AG09319 (cell line): ENCODE data around the gene TAF3.

ENCODE experiments used
- DNase-seq: peaks from one replicate; pipeline ENCODE4 v3.0.0-alpha.2; 2010; ENCODE audit warnings: low read depth; ENCODE audit errors: extremely low read depth
- TF ChIP-seq, protein P1 (sequence below): IDR thresholded peaks from 2 replicates; pipeline ENCODE4 v1.5.1; 2011; ENCODE audit warnings: low read depth, mild to moderate bottlenecking, inconsistent platforms, low read length, moderate library complexity

The TAF3 gene

DNA sequence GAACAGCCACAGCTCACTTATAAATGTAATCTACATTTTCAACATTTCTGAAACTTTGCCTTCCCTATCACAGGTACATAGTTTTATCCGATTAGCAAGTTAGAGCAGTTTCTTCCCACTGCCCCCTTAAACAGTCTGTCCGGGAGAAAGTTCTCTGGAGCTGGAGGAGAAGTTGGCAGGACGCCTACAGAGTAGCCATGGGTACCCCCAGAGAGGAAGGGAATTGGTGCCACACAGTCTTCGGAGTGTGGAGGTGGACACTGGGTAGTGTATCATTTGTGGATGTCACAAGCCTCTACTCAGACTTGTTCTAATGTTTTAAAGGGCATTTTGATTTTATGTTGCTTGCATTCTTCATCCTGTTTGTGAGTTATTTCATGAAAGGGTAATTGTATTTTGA lies 39.0 kb downstream of the TAF3 start:
- DNase-seq, result no peak
- TF ChIP-seq, protein P1, sequence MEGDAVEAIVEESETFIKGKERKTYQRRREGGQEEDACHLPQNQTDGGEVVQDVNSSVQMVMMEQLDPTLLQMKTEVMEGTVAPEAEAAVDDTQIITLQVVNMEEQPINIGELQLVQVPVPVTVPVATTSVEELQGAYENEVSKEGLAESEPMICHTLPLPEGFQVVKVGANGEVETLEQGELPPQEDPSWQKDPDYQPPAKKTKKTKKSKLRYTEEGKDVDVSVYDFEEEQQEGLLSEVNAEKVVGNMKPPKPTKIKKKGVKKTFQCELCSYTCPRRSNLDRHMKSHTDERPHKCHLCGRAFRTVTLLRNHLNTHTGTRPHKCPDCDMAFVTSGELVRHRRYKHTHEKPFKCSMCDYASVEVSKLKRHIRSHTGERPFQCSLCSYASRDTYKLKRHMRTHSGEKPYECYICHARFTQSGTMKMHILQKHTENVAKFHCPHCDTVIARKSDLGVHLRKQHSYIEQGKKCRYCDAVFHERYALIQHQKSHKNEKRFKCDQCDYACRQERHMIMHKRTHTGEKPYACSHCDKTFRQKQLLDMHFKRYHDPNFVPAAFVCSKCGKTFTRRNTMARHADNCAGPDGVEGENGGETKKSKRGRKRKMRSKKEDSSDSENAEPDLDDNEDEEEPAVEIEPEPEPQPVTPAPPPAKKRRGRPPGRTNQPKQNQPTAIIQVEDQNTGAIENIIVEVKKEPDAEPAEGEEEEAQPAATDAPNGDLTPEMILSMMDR, result no peak

DNA sequence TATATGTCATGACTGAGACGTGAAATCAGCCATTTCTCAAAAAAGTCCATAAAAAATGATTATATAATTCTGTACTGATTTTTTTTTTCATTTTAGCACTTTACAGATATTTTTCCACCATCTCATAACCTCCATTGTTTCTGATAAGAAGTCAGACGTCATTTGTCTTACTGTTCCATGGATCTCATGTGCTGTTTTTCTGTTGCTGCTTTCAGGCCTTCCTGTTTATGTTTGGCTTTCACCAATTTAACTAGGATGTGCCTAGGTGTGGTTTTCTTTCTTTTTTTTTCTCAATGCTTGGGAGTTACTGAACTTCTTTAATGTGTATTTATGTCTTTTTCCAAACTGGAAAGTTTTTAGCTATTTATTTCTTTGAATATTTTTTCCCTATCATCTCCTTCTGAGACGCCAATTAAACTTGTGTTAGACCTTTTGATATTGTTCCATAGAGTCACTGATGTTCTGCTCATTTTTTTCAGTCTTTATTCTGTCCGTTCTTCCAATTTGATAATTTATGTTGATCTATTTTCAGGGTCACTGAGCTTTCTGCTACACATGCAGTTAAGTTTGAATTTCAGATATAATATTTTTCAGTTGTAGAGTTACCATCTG lies 43.3 kb downstream of the TAF3 start:
- TF ChIP-seq, protein P1, result no peak
- DNase-seq, result no peak

DNA sequence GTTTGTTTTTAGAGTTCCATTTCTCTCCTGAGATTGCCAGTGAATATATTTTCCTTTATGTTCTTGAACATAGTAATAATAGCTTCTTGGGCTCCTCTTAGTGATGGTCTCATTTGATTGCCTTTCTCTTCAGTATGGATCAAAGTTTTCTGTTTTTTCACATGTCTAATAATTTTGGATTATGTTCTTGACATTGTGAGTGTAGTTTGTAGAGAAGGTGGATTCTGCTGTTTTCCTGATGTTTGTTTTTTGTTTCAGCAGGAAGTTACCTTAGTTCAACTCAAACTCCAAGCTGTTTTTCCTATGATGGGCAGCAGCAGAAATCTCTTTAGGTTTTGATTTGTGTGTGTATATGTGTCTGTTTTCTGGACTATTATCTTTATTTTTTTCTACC lies 43.8 kb downstream of the TAF3 start:
- TF ChIP-seq, protein P1, result no peak
- DNase-seq, result no peak

DNA sequence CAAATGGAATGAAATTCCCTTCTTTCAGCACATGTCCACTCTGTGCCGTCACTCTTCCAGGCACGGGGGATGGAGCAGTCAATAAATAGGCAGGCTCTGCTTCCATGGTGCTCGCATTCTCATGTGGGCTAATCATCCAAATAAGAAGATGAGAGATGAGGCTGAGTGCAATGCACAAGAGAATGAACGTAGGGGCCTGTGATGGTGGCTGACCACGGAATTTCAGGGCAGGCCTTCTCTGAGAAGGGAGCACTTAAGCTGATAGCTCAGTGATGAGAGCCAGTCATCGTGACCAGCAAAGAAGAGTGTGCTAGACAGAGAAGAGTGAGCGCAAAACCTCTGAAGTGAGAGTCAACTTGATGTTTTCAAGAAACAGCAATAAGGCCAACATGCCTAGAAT lies 47.9 kb downstream of the TAF3 start:
- DNase-seq, result no peak
- TF ChIP-seq, protein P1, result no peak

DNA sequence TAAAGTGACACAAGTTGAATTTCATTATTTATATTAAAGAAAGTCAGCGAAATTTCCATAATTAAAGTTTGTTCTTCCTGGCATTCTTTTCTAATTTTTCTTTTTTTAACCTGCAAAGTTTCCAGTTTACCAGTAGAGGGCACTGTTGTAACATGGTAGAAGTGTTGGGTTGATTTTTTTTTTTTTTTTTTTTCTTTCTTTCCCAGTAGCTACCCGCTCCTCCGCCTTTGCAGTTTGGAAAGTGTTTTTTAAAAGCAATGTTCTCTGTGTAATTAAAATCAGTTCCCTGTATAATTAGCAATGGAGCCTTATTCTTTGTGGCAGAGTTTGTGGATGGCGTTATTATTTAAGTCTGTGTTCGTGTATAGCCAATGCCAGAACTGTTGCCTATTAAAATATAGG lies 53.7 kb downstream of the TAF3 start:
- no peak for DNase-seq
- TF ChIP-seq, protein P1, result peak; percentile 63

DNA sequence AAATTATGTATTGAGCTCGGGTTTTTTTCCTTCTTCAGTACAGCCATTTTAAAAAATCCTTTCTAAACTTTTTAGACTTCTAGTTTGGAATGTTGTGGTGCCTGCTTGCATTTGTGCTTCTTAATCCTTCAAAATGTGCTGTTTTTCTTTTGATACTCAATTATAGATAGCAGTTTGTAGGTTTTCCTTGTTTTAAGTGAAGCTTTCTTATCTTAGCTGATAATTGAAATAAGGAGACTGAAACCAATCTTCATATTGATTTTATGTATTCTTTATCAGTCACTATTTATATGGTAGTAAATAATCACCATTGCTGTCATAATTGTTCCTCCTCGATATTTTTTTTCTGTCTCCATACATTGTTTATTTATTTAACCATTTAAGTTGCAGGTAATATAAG lies 56.6 kb downstream of the TAF3 start:
- DNase-seq, result no peak
- TF ChIP-seq, protein P1, result no peak

DNA sequence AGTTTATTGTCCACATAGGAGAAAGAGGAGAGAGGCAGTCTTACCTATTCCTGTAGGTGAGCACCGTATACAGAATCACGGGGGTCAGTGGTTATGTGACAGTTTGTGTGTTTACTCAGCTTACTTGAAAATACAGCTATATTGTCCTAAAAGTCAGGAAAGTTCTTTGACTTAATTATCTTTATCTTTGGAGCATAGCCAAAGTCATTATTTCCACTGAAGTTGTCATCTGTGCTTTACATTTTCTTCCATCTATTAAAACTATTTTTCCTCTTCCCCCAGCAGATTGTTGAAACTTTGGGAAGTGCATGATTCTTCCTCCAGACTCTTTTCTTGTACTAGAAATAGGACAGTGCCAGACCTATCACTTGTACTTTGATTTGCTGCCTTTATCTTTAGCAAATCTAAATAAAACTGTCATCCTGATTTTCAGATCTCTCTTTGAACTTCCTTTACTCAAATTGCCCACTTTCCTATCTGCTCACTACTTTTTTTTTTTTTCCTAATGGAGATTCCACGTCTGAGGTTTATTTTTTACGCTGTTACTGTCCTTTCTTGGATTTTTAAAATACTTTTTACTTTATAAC lies 58.3 kb downstream of the TAF3 start:
- no peak for DNase-seq
- TF ChIP-seq, protein P1, result no peak
